Neural progenitor cell (in vitro differentiated cells): ENCODE results near the gene BIRC6.

Experiments used
- CTCF ChIP-seq: fragments of 200-600 bp; sonication (generic); IDR thresholded peaks from 2 replicates; pipeline ENCODE4 v1.5.1; 2017; ENCODE audit warnings: antibody characterized with exemption, mild to moderate bottlenecking
- EZH2phosphoT487 ChIP-seq: fragments of 200-600 bp; sonication (generic); IDR thresholded peaks from 2 replicates; pipeline ENCODE4 v1.6.1; 2017; ENCODE audit warnings: antibody characterized with exemption

GRCh38 chr2:32310577-32310976 lies 46.2 kb upstream of the BIRC6 start:
- TF ChIP-seq EZH2phosphoT487: no peak
- no peak for TF ChIP-seq CTCF
